HG03175 (cell line): ENCODE measurements around the gene SLBP.

Experiments used
- ATAC-seq: cut with Tn5 transposase; IDR thresholded peaks from one replicate; pipeline ENCODE4 v1.9.1; 2021; ENCODE audit warnings: mild to moderate bottlenecking, moderate library complexity; ENCODE audit not compliant: unreplicated experiment

Gene SLBP

DNA sequence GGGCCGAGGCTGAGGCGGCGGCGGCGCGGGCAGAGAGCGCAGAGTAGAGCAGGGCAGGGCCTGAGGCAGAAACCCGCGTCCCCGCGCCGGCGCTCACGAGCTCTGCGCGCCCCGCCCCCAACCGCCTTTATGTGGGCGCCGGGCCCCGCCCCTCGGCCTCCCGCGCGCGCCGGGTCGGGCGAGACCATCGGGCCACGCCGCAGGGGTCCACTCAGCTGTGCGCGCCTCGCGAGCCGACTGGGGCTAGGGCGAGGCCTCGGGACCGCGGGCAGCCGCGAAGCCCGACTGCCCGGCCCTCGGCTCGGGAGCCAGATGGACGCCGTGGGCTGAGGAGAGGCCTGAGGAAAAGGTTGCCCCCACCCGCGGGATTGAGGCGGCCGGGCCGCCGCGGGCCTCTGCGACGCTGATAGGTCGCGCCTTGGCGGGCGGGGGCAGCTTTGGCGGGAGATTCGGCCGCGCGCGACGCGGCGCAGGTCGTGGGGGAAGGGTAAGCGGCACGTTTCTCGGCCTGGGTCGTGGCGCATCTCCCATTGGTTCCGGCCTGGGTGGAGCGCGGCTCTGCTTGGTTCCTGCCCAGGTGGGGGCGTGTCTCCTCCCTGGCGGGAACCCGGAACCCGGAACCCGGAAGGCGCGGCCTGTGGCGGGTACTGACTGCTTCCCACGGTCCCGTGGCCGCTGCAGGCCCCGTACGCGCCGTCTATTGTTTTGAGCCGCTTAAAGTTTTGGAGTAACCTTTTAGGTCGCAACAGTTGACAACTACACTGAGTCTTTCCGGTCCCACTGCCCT lies at the start of gene SLBP:
SLBP (minus strand) TSS at position 104 of the 787 bp plus-strand sequence. CDS start 131 bp downstream, outside the sequence.
- ATAC-seq: peak; percentile 77

DNA sequence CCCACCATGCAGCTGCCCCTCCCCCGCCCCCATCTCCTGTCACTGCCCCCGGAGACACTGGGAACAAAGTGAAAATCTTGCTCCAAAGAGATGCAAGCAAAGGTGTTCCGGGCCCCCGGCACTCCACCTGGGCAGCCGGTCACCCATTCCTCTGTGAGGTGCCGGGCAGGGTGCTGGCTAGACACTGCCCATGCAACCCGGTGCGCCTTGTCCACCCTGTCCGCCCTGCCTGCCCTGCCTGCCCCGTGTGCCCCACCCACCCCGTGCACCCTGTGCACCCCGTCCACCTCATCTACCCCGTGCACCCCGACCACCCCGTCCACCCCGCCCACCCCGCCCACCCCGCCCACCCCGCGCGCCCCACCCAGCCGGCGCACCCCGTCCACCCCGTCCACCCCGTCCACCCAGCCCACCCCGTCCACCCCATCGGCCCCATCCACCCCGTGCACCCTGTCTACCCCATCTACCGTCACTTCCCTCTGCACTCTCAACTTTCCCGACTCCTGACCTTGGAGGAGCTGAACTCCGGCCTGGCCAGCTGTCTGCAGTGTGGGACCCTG lies 49.1 kb upstream of the SLBP start:
- ATAC-seq: no peak

DNA sequence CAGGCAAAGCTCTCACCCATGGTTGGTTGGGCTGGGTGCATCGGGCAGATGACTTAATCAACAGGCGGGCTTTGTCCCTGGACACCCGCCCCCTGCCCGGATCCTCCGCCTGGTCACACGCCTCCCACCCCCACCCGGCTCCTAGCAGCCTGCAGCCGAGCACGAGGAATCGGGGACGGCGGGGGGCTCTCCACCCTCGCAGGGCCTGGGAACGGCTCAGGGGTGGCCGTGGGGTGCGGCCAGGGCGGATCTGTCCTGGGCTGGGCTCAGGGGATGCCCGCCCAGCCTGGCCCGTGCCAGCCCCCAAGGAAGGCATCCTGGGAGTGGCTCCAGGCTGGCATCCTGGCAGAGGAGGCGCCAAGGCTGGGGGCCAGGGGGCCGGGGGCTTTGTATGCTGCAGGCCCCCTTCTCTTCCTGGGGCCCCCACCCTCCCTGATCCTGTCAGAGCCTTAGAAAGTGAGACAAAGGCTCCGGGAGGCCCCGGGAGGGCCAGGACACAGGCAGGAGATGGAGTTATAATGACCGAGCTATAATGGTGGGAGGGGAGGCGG lies 48.5 kb upstream of the SLBP start:
- ATAC-seq: no peak

DNA sequence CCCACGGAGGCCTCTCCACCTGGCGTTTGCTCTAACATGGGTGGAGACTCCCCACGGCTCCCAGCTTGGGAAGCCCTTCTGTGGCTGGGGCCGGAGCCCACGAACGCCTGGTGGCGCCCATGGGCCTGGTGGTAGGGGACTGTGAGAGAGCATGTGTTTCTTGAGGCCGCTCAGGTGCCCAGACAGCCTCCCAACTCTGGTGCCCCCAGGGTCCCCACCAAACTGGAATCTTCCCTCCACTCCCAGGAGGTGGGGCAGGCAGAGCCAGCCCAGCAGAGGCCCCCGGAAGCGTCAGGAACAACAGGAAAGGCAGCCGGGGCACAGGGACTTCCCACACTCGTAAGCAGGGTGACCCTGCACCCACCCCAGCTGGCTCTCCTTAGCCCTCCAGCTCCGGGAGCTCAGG lies 47.7 kb upstream of the SLBP start:
- ATAC-seq: no peak

DNA sequence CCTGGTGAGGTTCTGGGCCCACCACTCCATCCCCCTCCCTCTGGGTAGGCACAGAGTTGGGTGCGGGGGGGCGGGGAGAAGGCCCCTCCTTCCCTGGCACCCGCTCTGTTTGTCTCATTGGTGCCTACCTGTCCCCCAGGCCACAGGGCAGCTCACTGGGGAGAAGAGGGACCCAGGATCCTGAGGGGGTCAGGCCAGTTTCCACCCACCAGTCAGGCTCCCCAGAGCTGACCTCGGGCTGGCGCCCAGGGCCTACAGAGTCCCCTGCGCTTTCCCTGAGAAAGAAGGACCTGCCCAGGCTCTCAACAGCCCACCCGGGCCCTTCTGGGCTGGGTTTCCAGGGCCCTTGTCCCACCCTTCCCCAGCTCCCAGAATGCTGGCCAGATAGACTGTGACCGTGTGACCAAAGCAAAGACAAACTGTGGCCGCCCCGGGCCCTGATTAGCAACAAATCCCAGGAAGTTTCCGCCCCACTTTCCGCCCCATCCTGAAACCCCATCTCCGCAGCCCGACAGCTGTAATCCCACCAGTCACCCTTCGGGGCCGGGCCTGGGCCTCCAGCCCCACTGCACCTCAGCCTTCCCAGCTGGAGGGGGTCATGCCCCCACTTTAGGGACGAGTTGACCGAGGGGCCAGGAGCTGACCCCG lies 47.2 kb upstream of the SLBP start:
- no peak for ATAC-seq

DNA sequence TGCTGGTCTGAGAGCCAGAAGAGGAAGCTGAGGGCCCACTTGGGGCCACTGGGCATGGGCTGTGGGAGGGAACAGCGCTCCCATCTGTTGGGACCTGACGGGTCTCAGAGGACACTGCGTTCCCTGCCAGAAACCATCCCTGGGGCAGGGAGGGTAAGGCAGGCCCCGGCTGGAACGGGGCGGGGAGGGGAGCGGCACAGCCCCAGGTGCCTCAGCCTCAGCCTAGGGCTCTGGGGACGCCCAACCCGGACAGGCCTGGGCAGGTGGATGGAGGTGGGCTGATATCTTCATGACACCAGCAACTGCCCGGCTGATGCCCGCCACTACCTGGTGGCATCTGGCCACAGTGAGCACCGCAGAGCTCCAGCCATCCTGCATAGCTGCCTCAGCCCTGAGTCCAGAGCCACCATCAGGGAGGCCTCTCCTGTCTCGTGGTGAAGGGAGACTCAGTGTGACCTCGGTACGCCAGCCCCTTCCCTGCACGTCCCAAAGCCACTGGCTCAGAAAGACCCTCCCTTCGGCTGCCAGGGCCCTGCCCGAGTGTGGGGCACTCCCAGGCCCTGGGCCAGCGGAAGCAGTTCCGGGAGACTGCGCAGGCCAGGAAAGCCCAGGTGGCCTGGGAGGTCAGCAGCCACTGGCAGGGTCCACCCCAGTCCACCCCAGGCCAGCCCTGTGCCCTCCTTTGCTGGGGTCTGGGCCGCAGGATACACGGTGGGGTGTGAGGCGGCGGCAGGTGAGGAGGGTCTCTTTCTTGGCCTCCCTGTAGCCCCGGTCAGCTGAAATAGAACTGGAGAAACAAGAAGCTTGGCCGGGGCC lies 46.4 kb upstream of the SLBP start:
- ATAC-seq: no peak

DNA sequence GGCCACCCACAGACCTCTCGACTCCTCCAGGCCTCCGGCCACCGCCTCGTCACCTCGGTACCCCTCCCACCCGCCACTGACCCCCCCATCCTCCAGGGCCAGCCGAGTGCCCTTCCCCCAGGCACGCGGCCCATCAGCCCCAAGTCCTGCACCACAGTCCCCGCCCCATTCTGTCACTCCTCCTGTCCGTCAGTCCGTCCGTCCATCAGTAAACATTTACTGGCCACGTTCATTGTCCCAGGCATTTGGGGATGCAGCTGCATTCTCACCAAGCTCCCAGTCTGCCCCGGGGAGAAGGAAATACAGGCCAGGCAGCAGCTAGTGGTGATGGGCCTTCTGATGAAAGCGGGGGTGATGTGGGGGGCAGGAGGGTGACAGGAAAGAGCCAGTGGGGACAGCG lies 45.7 kb upstream of the SLBP start:
- no peak for ATAC-seq

DNA sequence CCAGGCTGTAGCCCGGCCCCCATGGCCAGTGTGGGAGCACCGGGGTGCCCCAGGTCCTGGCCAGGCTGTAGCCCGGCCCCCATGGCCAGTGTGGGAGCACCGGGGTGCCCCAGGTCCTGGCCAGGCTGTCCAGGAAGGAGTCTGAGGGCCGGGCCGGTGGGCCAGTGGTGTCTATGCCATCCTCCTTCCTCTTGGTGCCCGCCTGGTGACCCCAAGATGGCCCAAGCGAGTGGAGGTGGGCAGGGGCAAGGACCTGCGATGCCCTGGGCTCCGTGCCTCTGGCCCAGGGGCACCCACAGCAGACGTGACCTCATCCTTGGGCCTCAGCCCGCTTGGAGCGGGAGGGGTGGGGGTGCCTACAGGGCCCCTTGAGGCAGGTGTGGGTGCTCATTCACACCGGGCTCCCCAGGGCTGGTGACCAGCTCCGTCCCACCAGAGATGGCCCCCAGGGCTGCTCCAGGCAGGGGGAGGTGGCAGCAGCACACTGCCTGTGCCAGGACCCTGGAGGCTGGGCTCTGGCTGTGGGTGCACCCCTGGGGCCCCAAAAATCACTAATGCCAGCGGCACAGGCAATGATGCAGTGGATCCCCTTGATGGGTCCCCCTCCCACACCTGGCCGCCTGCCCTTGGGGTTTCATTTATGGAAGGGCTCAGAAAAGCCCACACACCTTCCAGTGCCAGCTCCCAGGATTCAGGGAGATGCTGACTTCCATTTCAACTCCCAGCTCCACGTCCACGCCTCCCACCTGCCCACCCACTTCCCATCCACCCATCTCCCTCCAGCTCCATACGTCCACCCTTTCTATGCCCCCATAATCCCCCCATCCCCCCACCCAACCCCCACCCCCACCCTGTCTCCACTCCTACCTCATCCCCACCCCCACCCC lies 45.0 kb upstream of the SLBP start:
- no peak for ATAC-seq

DNA sequence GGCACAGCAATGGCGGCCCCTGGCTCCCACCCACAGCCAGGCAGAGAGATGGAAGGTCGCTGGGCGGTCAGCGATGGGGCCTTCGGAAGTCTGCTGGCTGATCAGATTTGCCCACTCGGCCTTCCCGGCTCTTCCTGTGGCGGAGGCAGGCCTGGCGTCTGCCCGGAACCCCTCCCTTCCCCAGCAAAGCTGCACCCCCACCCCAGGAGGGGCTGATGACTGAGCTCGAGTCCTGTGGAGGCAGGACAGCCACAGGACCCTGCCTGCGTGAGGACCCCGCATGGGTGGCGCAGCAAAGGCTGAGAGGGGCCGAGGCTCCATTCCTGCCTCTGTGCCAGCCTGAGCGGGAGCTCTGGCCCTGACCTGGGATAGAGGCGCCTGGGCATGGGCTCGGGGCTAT lies 44.0 kb upstream of the SLBP start:
- no peak for ATAC-seq

DNA sequence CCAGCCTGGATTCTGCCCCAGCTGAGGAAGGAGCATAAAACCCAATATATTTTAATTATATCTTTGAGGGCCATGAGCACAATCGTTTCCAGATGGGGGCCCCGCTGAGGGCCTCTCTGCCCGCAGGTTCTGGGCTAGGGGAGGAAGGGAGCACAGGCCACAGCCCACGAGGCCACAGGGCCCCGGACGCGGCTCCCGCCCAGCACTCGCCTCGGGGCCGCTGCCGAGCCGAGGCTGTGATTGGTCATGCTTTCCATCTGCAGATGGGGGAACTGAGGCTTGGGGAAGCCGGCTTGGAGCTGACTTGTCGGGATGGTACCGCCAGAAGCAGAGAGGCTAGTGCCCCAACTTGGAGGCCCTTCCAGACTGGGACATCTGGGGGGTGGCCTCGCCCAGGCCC lies 43.2 kb upstream of the SLBP start:
- no peak for ATAC-seq

DNA sequence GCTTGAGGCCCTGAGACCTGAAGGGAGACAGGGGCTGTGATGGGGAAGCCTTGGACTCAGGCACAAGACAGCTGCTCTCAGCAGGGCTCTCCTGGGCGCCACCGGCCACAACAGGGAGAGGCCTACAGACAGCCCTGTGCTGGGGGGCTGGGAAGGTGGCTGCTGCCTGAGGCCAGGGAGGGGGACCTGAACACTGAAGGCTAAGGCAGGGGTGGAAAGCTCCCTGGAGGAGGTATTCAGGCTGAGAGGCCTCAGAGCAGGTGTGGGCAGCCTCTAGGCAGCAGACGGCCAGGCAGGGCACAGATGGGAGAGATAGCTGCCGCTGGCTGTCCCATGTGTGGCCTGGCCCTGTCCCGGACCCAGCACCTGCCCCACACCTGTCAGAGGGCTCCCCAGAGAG lies 42.2 kb upstream of the SLBP start:
- ATAC-seq: no peak

DNA sequence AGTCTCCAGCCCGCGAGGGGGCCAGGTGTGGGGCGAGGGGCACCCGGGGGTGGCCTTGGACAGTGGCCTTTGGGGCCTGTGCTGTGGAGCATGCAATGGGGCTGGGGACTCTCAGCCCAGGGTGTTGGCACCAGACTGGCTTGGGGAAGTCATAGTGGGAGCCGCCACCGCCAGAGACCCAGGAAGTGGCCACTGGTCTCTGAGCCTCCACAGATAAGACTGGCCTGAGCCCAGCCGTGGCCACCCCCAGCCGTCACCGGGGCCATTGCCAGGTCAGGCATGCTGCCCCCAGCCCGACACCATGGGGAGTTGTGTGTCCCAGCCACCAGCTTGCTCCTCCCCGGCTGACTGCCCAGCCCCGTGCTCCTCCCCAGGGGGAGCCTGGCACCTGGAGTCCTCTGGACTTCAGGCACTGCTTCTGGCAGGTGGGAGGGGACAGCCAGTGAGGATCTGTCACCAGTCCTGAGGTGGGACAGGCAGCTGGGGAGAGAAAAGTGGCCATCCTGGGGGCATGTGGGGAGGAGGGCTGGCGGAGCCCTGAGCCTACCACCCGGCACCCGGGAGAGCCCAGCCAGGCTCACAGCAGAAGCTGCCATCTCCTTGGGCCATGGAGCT lies 41.7 kb upstream of the SLBP start:
- ATAC-seq: no peak

DNA sequence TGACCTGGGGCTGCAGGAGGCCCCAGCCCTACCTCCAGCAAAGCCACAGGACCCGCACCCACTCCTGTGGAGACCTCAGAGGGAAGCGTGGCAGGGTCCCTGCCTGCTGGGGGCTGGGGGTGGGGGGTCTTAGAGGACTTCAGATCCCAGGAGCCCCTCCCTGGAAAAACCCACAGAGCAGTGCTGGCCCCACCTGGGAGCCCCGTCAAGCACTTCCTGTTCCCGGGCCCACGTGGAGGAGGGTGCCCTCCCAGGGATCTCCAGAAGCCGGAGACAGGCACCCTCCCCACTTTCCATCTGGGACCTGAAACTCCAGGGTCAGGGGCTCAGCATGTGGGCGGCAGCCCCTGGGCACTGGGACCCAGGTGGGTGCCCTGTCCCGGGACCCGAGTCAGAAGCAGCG lies 41.2 kb upstream of the SLBP start:
- no peak for ATAC-seq

DNA sequence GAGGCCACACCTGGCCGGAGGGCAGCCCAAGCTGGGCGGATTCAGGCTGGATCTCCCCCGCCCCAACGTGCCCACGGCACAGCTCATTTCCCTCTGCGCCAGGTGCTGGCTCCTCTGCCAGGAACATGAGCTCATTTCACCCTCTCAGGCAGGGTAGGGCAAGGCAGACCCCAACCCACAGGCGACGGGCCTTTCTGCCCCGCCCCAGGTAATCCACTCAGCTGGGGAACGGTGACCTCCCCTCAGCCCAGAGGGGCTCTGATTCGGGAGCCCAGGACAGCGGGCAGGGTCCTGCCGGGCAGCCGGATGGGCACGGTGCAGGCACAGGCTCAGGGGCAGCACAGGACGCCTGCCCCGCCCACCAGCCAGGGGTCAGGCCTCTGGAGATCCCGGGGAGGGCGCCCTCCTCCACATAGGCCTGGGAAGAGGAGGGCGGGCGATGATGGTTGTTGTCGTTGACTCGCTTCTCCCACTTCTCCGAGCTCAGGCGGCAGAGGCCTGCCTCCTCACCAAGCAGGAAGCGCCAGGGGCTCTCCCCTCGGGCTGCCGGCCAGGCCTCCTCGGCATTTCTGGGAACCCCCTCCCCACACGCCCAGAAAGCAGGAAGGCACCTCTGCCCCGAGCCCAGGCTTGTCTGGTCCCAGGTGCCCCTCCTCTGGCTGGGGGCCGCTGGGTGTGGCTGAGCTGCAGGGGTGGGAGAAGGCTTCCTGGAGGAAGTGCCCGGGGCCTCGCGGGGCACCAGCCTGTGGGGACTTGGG lies 40.3 kb upstream of the SLBP start:
- no peak for ATAC-seq

DNA sequence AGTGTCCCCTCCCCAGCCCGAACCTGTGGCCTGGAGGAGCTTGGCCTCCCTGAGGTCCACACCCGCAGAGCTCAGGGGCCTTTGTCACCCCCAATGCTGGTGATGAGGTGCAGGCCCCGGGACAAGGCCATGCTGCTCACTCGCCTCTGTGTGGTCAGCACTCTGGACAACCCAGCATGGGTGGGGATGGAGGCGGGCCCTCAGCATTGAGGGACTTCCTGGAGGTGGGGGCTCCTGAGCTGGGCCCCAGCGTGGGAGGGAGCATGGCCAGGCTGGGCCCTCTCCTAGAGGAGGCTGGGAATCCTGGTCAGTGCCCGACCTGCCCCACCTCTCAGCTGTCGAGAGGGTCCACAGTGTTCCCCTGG lies 39.8 kb upstream of the SLBP start:
- ATAC-seq: no peak

DNA sequence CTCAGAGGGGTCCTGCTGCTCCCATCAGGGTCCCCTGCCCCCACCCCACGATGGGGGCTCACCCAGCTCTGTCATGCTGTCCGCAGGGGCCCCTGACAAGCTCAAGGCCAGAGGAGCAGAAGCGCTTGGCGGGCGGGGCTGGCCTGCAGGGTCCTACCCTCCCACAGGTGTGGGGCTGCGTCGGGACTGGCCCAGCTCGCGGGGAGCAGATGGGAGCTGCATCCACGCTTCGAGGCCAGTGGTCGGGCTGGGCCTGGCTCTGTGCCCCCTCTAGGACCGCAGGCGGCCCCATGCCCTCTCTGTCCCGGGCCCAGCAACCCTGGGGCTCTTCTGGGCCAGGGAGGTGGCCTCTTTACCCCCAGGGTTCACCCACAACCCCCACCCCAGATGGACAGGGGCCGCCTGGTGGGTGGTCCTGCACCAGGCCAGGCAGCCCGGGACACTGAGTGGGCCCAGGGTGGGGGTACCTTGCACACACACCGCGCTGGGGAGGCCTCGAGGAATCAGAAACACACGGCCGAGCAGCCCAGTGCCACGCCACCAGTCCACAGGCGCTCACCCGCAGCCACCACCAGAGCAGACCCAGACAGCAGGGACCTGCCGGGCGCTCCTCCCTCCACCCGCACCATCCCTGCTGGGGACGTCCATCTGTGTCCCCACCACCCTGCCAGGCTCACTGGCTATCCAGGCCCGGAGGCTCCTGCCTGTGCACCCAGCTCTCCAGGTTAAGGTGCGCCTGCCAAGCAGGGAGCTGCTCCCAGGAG lies 39.2 kb upstream of the SLBP start:
- ATAC-seq: no peak

DNA sequence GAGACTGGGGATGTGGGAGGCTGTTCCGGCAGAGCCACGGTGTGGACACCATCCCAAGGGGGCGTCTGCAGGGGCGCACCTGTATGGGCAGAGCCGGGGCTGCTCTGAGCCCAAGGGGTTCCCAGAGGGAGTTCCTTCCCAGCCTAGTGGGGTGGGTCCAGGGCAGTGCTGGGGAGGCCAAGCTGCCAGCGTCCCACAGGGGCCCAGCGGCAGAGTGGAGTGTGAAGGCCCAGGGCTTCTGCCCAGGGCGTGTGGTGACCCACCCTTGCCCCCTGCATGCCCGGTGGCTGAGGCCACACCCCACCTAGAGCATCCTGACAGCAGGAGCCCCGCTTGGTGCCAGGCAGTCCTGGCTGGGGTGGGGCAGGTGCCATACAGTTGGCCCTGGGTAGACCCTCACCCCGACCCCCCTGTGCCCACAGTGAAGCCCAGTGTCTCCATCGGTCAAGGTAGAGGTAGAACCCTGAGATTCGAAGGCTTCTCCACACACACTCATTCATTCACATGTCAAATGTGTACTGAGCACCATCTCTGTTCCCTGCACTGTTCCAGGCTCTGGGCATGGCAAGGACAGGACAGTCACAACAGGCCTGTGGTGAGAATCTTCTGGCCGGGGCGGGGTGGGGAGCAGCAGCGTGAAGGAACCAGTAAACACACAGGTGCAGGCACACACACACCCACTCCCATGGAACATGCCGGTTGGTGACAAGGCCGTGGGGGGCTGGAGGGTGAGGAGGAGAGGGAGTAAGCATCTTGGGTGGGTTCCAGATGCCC lies 38.4 kb upstream of the SLBP start:
- ATAC-seq: no peak

DNA sequence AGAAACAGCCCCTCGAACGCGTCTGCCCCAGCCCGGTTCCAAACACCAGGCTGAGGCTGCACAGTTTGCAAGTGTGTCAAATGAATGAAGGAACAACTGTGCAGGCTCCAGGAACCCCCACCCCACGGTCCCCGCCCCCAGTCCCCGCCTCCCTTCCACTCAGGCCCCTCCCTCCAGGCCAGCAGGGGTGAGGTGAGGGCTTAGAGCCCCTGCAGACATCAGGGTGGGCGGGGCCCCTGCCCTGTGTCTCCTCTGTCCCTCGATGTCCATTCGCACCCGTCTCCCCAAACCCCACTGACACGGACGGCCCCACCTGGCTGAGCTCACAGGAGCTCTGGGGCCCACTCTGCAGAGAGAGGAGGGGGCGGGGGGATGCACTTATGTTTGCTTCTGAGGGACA lies 37.7 kb upstream of the SLBP start:
- ATAC-seq: no peak
